Mesothelial cell of epicardium (in vitro differentiated cells): ENCODE results near the gene CDT1. TPM values are rescaled to one million over a fixed set of nuclear protein-coding genes. Genes with fewer than 3 reads are reported as not detected.

Experiments used
- DNase-seq, 2 experiments: peaks; one replicate each; pipeline ENCODE4 v3.0.0; 2021; ENCODE audit warnings: low spot score in 2 of 2; ENCODE audit not compliant: unreplicated experiment in 2 of 2
- H3K27ac Mint-ChIP-seq: 2 replicates; pipeline ENCODE4 v1.8.0; 2021; ENCODE audit warnings: mixed read lengths
- H3K27me3 Mint-ChIP-seq: 2 replicates; pipeline ENCODE4 v1.8.0; 2021; ENCODE audit warnings: low read depth, mixed read lengths
- H3K36me3 Mint-ChIP-seq: 2 replicates; pipeline ENCODE4 v1.8.0; 2021; ENCODE audit warnings: mixed read lengths
- H3K4me1 Mint-ChIP-seq: 2 replicates; pipeline ENCODE4 v1.8.0; 2021; ENCODE audit warnings: mixed read lengths
- H3K4me3 Mint-ChIP-seq: 2 replicates; pipeline ENCODE4 v1.8.0; 2021; ENCODE audit warnings: mild to moderate bottlenecking, moderate library complexity, mixed read lengths
- H3K9me3 Mint-ChIP-seq: 2 replicates; pipeline ENCODE4 v1.8.0; 2021; ENCODE audit warnings: mixed read lengths
- total RNA-seq: library from RNA; stranded (reverse); gene quantifications from 3 replicates; pipeline ENCODE4 v1.2.1, GENCODE V29; 2021
- TF ChIP-seq, protein P1 (sequence below): fragments of 200-600 bp; sonication (generic); IDR thresholded peaks from one replicate; pipeline ENCODE4 v1.5.0; 2021; ENCODE audit warnings: antibody characterized with exemption; ENCODE audit not compliant: unreplicated experiment

CDT1 gene
- total RNA-seq, 1 donor from 2014 or later, result 15.9 TPM

DNA sequence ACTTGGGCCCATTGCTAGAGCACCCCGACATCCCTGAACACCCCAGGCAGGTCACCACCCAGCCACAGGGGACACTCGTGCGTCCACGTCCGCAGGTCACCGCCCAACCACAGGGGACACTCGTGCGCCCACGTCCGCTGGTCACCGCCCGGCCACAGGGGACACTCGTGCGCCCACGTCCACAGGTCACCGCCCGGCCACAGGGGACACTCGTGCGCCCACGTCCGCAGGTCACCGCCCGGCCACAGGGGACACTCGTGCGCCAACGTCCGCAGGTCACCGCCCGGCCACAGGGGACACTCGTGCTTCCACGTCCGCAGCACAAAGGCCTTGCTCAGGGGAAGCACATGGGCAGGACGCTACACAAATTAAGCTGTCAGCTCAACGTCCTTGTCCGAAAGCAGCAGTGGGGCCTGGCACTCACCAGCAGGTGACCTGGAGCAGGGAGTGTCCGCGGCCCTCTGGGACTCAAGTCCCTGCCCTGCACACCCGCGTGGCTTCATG, 35.5 kb downstream of the CDT1 start:
- peaks cover 4% of the 10 kb centered on the region for H3K36me3 Mint-ChIP-seq
- H3K9me3 Mint-ChIP-seq, result no peaks in the 10 kb centered on the region
- H3K4me3 Mint-ChIP-seq, result no peak overlapping the region
- no peaks in the 10 kb centered on the region for H3K27me3 Mint-ChIP-seq
- TF ChIP-seq, protein P1, sequence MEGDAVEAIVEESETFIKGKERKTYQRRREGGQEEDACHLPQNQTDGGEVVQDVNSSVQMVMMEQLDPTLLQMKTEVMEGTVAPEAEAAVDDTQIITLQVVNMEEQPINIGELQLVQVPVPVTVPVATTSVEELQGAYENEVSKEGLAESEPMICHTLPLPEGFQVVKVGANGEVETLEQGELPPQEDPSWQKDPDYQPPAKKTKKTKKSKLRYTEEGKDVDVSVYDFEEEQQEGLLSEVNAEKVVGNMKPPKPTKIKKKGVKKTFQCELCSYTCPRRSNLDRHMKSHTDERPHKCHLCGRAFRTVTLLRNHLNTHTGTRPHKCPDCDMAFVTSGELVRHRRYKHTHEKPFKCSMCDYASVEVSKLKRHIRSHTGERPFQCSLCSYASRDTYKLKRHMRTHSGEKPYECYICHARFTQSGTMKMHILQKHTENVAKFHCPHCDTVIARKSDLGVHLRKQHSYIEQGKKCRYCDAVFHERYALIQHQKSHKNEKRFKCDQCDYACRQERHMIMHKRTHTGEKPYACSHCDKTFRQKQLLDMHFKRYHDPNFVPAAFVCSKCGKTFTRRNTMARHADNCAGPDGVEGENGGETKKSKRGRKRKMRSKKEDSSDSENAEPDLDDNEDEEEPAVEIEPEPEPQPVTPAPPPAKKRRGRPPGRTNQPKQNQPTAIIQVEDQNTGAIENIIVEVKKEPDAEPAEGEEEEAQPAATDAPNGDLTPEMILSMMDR, result no peak
- no peak for DNase-seq
- H3K4me1 Mint-ChIP-seq, result no peaks in the 10 kb centered on the region
- no peak overlapping the region for H3K27ac Mint-ChIP-seq

DNA sequence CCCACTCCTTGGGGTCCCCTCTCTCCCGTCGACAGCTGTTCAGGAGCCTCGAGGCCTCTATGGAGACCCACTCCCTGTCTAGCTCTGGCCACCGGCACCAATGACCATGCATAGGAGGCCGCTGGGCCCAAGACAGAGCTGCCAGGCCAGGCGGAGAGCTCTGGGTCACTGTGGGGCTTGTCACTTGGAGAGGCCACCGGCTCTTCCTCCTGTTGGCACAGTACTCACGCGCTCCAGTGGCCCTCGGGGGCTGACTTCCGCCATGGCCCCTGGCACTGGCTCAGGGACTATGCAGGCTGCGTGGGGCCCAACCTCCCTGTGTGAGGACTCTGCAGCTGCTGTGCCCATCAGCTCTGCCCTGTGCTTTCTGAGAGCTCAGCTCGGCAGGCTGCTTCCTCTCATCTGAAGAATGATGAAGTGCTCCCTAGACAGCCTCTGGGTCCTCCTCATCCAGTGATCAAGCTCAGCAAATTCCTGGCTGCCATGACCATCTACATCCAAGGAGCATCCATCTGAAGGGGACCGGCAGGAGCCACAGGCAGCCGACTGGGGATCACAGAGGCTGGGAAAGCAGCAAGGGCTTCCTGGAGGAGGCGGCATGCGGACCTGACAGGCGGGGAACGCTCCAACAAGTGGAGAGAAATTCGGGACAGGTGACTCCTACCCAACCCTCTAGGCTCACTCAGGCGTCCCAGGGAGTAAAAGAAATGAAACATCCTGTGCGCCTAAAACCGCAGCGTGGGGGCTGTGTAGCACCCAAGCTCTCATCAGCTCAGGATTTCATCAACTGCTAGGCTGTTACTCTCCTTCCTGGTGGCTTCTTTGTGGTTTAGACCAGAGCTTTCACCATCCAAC, 36.4 kb downstream of the CDT1 start:
- Mint-ChIP-seq H3K27ac (no peak overlapping the region), H3K36me3 (peaks cover 3% of the 10 kb centered on the region), H3K4me3 (no peak overlapping the region), H3K4me1 (no peaks in the 10 kb centered on the region), H3K27me3 (no peaks in the 10 kb centered on the region), H3K9me3 (no peaks in the 10 kb centered on the region)
- TF ChIP-seq, protein P1, result no peak
- DNase-seq, result no peak

DNA sequence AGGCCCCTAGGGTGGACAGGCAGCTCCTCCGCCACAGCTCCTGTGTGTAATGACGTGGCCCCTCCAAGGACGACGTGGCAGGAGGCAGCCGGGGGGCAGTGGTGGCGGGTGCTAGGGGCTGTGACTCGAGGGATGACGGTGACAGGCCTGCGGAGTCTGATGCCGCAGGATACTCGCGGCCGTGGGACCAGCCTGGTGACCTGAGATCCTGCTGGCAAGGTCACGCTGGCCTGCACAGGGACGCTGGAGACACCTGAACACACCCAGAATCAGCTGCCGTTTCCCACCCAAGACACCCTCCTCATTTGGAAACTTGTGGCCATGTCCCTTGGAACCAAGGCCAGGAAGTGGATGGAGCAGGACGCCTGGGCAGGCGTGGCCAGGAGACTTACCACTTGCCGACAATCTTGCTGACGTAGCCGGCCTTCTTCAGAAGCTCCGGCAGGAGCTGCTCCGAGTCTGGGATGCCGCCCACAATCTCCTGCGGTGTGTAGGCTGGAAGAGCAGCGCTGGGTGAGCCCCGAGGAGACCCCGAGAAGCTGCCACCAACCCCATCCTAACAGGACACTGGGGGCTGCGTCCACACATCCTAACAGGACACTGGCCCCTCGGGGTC, 37.1 kb downstream of the CDT1 start:
- Mint-ChIP-seq H3K9me3 (no peaks in the 10 kb centered on the region), H3K27ac (no peak overlapping the region), H3K36me3 (no peaks in the 10 kb centered on the region), H3K4me3 (no peak overlapping the region), H3K27me3 (no peaks in the 10 kb centered on the region), H3K4me1 (no peaks in the 10 kb centered on the region)
- DNase-seq, result no peak
- TF ChIP-seq, protein P1, result no peak

DNA sequence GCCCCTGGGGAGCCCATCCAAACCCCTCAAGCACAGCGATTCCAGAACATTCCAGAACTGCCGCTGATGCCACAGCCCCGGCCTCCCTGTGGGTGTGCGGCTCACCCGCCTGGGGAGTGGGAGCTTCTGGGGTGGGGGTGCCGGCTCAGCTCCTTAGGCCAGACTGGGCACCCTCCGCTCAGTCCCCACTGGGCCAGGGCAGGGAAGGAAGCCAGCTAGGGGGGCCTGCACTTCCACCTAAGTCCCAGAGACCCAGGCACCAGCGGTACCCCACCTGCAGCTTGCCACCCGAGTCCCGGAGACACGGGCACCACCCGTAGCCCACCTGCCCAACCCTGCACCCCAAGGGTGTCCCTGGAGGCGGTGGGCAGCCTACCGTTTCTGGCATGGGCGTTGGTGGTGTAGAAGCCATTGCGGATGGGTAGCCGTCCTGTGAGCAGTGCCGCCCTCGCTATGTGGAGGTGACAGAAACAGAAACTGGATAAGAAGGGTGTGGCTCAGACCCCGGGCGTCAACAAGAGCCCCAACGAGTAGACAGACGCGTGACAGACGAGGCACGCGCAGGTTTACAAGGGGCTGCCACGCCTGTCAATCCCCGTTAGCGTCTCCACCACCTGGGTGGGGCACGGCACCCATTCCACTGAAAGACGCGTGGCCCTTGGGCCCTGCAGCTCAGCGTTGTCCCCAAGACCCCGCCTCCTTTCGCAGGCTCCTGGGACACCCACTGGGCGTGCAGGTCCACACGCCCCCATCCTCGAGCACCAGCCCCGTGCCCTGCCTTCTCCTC, 38.1 kb downstream of the CDT1 start:
- Mint-ChIP-seq H3K9me3 (no peaks in the 10 kb centered on the region), H3K27me3 (no peaks in the 10 kb centered on the region), H3K27ac (no peak overlapping the region), H3K36me3 (no peaks in the 10 kb centered on the region), H3K4me3 (no peak overlapping the region), H3K4me1 (no peaks in the 10 kb centered on the region)
- TF ChIP-seq, protein P1, result no peak
- DNase-seq, result no peak

DNA sequence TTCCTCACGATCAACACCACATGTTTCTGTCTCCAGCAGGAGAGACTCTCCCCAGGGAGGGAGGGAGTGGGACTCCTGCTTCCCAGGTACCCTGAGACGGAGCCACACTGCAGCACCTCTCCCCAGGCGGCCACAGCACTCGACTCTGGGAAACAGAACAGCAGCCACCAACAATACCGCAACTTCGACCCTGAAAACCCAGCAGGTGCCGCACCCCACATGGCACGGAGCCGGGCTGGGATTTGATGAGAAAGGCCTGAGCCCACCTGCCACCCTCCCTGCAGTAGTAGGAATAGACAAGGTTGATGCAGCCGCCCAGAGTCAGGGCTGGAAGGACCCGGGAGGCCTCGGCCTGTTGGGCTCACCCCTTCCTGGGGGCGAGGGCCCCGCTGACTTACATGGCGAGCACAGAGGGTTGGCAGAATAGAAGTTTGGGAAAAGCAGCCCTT, 38.7 kb downstream of the CDT1 start:
- H3K9me3 Mint-ChIP-seq, result no peaks in the 10 kb centered on the region

More for the DNA sequence above, 38.7 kb downstream of the CDT1 start:
- TF ChIP-seq, protein P1, result no peak
- Mint-ChIP-seq H3K4me3 (no peak overlapping the region), H3K4me1 (no peaks in the 10 kb centered on the region), H3K27me3 (no peaks in the 10 kb centered on the region), H3K36me3 (no peaks in the 10 kb centered on the region), H3K27ac (no peak overlapping the region)
- DNase-seq, result no peak
